H1 (cell line): ENCODE measurements around the gene RNF149. TPM values are rescaled to one million over a fixed set of nuclear protein-coding genes. Genes with fewer than 3 reads are reported as not detected.

Source experiments
- HDAC6 ChIP-seq: IDR thresholded peaks from one replicate; pipeline ENCODE4 v1.7.1; 2012; ENCODE audit warnings: low read depth, mild to moderate bottlenecking, inconsistent platforms, low read length, moderate library complexity
- polyA plus RNA-seq, 7 experiments: library from polyadenylated mRNA; depleted of rRNA in 3 of 7; stranded (reverse) in 5 of 7; unstranded in 2 of 7; fragments of >200 nt in 5 of 7; fragments of 200-250 nt in 2 of 7; gene quantifications; 1 replicate in 5 of 7; 2 replicates in 1 of 7; 4 replicates in 1 of 7; pipeline versions ENCODE4 v1.2.1 to v1.2.3, GENCODE V29; 2011 to 2013; ENCODE audit warnings: missing spikeins in 2 of 7, mixed read lengths in 2 of 7
- total RNA-seq: library from RNA; stranded (reverse); fragmentation: NEBNext Ultra II Directional; extraction: Animal tissue kit (Norgen Biotek cat#: 25700); gene quantifications from 2 replicates; pipeline ENCODE4 v1.2.1, GENCODE V29; 2021

RNF149 gene
- total and polyA plus RNA-seq, 2 of the 8 experiments (the other 6 are each of a cell fraction or from before 2014, with no cell fraction given), result 16.6 to 28.2 TPM

GRCh38 chr2:101231937-101232730 lies 76.4 kb downstream of the RNF149 start (continued):
- no peak for TF ChIP-seq HDAC6
- TF ChIP-seq, all 59 proteins: peak for 0
